Epithelial cell of prostate (primary cell): Measurements from ENCODE around the gene VPREB3.
"Not testable (repeated sequence)": the region's sequence is repeated elsewhere in the genome, so short reads cannot be mapped to it uniquely, and the experiment has no call there.

Source experiments
- DNase-seq: peaks from one replicate; pipeline ENCODE4 v3.0.0-alpha.2; 2011; ENCODE audit warnings: low read depth, low spot score
- H3K27ac ChIP-seq: fragments of 450-650 bp; 2 replicates; pipeline ENCODE4 v1.5.1; 2017; ENCODE audit warnings: mild to moderate bottlenecking

VPREB3 gene

DNA sequence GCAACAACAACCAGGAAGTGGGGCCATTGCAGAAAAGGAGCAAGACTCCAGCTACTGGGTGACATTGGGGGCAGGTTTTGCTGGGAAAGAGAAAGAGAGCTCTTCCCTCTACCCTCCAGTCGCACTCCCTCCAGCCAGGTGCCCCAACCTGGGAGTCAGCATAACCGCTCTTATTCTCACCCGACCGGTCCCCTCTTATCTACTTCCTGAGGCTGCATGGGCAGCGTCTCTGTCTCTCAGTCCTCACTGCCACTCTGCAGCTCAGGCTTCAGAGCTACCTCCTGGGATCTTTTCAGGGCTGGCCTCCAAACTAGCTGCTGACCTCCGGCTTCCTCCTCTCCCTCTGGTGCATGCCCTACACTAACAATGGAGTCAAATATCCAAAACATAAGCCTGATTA is 8.4 kb downstream of the VPREB3 start:
- DNase-seq: no peak
- no peak overlapping the region for H3K27ac ChIP-seq

- H3K27ac ChIP-seq: no peak overlapping the region
- no peak for DNase-seq
Measured at GRCh38 chr22:23744485-23744884, 9.7 kb downstream of the VPREB3 start.

GRCh38 chr22:23744001-23744400 is 10.2 kb downstream of the VPREB3 start:
- no peak for DNase-seq
- no peak overlapping the region for H3K27ac ChIP-seq

DNA sequence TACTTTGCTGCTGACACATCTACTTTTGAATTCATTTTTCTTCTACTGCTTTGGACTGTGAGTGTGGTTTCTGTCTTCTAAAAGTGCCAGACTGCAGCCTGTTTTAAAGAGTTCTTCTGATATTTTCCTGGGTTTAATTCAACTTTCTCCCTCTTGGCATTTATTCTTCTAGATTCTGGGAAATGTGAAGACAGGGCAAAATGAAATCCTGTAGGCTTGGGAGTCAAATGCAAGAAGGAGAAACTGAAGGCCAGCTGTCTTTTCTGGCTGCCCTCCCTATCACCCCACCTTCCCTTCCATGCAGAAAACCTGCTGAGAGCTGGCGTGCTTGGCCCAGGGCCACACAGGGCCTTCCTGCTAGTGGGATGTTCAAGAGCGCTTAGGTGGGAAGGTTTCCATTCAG is 10.9 kb downstream of the VPREB3 start:
- H3K27ac ChIP-seq: no peak overlapping the region
- DNase-seq: no peak

DNA sequence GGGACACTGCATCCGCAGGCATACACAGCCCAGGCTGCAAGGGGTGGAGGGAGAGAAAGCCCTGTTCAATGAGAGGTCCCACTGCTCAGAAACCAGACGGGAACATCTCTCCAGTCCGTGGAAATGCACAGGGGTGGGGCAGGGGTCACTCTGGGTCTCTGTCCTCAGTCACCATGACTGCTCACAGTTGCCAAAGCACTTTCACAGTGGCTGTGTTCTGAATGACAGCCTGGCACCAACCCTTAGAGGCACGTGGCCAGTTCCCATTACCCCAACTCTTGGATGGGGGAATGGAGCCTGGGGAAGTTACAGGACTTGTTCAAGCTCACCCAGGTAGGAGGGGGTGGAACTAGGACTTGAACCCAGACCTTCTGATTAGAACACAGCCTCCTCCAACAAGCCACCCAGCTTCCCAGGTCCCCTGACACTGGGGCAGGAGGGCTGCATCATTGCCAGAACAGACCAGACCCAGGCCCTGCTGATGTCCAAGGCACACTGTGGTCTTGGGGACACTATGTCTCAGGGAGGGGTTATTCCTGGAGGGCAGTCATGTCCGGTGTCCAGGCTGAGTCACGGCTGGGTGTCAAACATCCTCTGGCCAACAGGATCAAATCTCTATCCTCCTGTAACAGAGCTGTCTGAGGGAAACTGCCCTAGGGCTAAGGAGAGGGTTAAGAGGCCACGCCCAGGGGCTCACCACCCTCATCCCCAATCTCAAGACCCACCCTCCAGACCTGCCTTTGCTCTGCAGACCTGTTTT is 11.5 kb downstream of the VPREB3 start:
- no peak for DNase-seq
- H3K27ac ChIP-seq: no peak overlapping the region

DNA sequence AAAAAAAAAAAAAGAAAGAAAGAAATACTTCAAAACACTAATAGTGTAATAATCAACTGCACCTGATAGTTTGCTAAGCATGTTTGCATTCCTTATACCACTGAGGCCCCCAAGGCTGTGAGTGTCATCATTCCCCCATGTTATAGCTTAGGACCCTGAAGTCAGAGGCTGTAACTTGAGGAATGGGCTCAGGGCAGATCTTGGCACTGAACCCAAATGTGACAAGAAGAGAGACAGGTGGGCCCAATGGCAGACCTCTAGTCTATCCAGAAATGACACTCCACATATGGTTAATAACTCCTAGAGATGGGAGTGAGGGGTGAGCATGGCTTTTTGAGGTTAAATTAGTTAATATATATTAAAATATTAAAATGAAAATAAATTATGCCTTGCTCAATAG is 16.5 kb downstream of the VPREB3 start:
- H3K27ac ChIP-seq: no peak overlapping the region
- DNase-seq: no peak

DNA sequence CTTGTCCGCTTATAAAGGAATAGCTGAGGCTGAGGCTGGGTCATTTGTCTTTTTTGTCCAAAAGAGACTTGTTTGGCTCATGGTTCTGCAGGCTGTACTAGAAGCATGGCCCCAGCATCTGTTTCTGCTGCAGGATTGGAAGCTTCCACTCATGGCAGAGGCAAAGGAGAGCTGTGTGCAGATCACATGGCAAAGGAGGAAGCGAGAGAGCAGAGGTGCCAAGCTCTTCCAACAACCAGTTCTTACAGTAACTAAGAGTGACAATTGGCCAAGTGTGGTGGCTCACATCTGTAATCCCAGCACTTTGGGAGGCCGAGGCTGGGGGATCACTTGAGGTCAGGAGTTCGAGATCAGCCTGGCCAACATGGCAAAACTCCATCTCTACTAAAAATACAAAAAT is 26.1 kb downstream of the VPREB3 start:
- not testable (repeated sequence) for DNase-seq

GRCh38 chr22:23722724-23723123 is 31.5 kb downstream of the VPREB3 start:
- no peak for DNase-seq
- no peak overlapping the region for H3K27ac ChIP-seq

More for the DNA sequence above, 26.1 kb downstream of the VPREB3 start:
- H3K27ac ChIP-seq: not testable (repeated sequence)

DNA sequence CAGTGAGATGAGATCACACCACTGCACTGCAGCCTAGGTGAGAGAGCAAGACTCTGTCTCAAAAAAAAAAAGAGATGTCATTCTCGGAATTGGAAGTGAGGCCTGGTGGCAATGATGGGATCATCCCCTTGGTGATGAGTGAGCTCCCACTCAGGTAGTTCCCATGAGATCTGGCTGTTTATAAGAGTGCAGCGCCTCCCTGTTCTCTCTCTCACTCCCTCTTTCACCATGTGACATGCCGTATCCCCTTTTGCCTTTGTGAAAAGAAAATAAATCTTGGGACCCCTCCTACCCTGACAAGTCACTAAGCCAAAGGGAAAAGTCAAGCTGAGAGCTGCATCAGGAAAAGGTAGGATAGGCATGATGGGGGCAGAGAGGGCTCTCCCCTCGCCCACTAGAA is 32.1 kb downstream of the VPREB3 start:
- no peak for DNase-seq
- H3K27ac ChIP-seq: no peak overlapping the region

GRCh38 chr22:23720855-23721254 is 33.4 kb downstream of the VPREB3 start:
- no peak for DNase-seq
- no peak overlapping the region for H3K27ac ChIP-seq

GRCh38 chr22:23718371-23719165 is 35.7 kb downstream of the VPREB3 start:
- H3K27ac ChIP-seq: no peak overlapping the region
- DNase-seq: no peak

GRCh38 chr22:23716811-23717801 is 37.1 kb downstream of the VPREB3 start:
- H3K27ac ChIP-seq: no peak overlapping the region
- peak; percentile 24 for DNase-seq

DNA sequence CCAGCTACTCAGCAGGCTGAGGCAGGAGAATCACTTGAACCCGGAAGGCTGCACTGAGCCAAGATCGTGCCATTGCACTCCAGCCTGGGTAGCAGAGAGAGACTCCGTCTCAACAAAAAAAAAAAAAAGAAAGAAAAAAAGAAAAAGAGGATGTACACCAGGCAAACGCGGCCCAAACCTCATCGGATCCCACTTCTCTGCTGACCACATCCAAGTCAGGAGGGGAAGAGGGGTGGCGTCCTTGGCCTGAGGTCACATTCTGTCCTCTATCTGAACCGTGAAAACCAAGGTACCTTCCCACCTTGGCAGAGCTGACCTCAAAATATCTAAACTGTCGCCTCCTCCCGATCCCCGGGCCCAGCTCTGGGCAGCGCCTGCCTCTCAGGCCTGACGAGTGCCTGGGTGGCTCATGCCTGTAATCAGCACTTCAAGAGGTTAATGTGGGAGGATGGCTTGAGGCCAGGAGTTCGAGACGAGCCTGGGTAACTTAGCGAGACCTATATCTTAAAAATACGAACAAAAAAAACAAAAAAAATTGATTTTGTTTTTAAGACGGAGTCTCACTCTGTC is 38.3 kb downstream of the VPREB3 start:
- no peak overlapping the region for H3K27ac ChIP-seq

DNA sequence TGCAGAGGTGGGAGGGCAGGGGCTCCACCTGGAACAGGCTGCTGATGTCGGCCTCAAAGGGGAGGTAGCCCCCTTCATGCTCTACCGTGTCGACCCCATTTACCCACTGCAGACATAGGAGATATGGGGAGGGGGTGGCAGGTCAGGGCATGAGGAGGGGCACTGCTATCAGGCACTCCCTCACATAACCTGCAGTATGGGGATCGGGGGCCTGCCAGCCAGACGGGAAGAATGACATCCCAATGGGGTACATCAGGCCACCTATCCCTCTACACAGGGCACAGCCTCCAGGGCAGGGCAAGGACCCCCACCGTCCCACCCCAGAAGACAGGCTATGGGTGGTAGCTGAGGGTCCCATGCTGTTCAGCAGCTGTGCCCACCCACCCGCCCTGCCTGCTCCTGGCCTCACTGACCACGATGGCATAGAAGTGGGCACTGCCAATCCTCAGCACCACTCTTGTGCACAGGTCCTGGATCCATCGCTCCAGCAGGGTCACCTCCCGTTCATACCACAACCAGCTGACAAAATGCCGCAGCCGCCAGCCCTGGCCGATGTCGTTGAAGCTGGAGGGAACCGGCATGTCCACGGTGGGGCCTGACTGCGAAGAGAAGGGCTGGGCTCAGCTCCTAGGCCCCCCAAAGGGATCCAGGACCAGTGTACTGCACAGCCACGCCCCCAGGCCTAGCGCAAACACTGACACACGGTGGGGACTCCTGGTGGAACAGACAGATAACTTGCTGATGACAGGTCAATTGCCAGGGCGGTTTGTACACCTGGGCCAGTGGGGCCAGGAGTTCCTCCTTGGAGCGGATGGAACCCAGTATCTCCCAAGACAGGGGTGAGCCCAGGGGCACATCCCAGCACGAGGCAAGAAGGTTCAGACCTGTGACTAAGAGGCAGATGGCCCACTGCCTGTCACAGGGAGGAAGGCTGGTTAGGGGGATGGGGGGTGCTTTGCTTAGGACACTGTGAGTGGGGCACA is 39.3 kb downstream of the VPREB3 start:
- H3K27ac ChIP-seq: no peak overlapping the region
- DNase-seq: no peak

More for the DNA sequence above, 38.3 kb downstream of the VPREB3 start:
- DNase-seq: no peak

GRCh38 chr22:23713696-23714595 is 40.3 kb downstream of the VPREB3 start:
- DNase-seq: no peak
- H3K27ac ChIP-seq: no peak overlapping the region

GRCh38 chr22:23712256-23712655 is 42.0 kb downstream of the VPREB3 start:
- DNase-seq: no peak

DNA sequence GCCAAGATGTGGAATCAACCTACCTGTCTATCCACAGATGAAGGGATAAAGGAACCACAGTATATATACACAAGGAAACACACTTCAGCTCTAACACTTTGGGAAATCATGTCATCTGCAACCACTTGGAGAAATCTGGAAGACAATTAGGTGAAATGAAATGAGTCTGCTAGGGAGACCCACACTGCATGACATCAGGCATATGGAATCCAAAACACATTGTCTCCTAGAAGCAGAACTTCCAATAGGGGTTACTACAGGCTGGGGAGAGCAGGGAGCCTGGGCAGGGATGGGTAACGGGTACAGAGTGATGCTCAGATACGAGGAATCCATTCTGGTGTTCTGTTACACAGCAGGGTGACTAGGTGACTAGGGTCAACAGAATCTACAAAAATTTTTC is 45.1 kb downstream of the VPREB3 start:
- no peak overlapping the region for H3K27ac ChIP-seq
- DNase-seq: no peak

More at GRCh38 chr22:23712256-23712655, 42.0 kb downstream of the VPREB3 start:
- H3K27ac ChIP-seq: no peak overlapping the region

- DNase-seq: no peak
- no peak overlapping the region for H3K27ac ChIP-seq
Measured at GRCh38 chr22:23708270-23708669, 46.0 kb downstream of the VPREB3 start.
